Endothelial cell of umbilical vein (primary cell): ENCODE results near the gene FLRT2. TPM values are rescaled to one million over a fixed set of nuclear protein-coding genes. Genes with fewer than 3 reads are reported as not detected.

Experiments used
- BruUV-seq: library from RNA; stranded (reverse); fragments of 400-500 nt; replicated peaks from 2 replicates; lab custom pipeline; 2021; lab: Mats Ljungman, UMichigan
- CTCF ChIA-PET: fragments of 300-600, 350-600 bp; sonication (Branson Sonifier 250); formaldehyde crosslinking; loops from one replicate; lab custom pipeline; 2021; ENCODE audit warnings: antibody characterized with exemption, inconsistent platforms; lab: Charles Lee
- POLR2A ChIA-PET: fragments of 300-600, 350-600 bp; sonication (Branson Sonifier 250); formaldehyde crosslinking; loops from one replicate; lab custom pipeline; 2021; ENCODE audit warnings: antibody characterized with exemption, inconsistent platforms; lab: Charles Lee
- DNase-seq: peaks from one replicate; pipeline ENCODE4 v3.0.0-alpha.2; 2011; ENCODE audit warnings: low read depth, low spot score
- FAIRE-seq: peaks from 2 replicates; lab custom pipeline; 2011; peaks lifted over from hg19 to GRCh38; lab: Jason Lieb, UNC
- H2AFZ ChIP-seq: 2 replicates; pipeline ENCODE4 v1.6.0; 2012; ENCODE audit warnings: low read depth, low read length, control low read depth, inconsistent platforms
- H3K27ac ChIP-seq: 2 replicates; pipeline ENCODE4 v1.5.1; 2011; ENCODE audit warnings: low read depth, mild to moderate bottlenecking, control low read depth, low read length, moderate library complexity; ENCODE audit not compliant: insufficient read depth
- H3K27me3 ChIP-seq, 2 experiments: 2 replicates each; pipeline versions ENCODE4 v1.6.0 to v1.6.1; 2011; ENCODE audit warnings: low read length in 2 of 2, mixed read lengths in 1 of 2; ENCODE audit not compliant: control insufficient read depth in 2 of 2, insufficient read depth in 2 of 2
- H3K36me3 ChIP-seq, 2 experiments: 2 replicates in 1 of 2; 3 replicates in 1 of 2; pipeline ENCODE4 v1.5.1; 2011; ENCODE audit warnings: low read length in 2 of 2, mild to moderate bottlenecking in 1 of 2, moderate library complexity in 1 of 2; ENCODE audit not compliant: control insufficient read depth in 2 of 2, insufficient read depth in 2 of 2; ENCODE audit errors: extremely low read depth in 1 of 2
- H3K4me1 ChIP-seq: 3 replicates; pipeline ENCODE4 v1.5.1; 2011; ENCODE audit warnings: mild to moderate bottlenecking, low read length; ENCODE audit not compliant: control insufficient read depth, insufficient read depth; ENCODE audit errors: extremely low read depth
- H3K4me2 ChIP-seq: 2 replicates; pipeline ENCODE4 v1.6.1; 2011; ENCODE audit warnings: low read length, control low read depth, mixed read lengths; ENCODE audit not compliant: insufficient read depth
- H3K4me3 ChIP-seq, 3 experiments: fragments of 200-600 bp in 1 of 3; sonication (generic), shearing (Covaris generic) in 1 of 3; replicated peaks in 1 of 3; 2 replicates each; pipeline ENCODE4 v1.5.1; 2011 to 2016; ENCODE audit warnings: control low read depth in 3 of 3, low read length in 3 of 3, mild to moderate bottlenecking in 2 of 3, inconsistent platforms in 1 of 3, low read depth in 1 of 3, moderate library complexity in 1 of 3; ENCODE audit not compliant: insufficient read depth in 1 of 3
- H3K79me2 ChIP-seq: 2 replicates; pipeline ENCODE4 v1.6.0; 2012; ENCODE audit warnings: low read length, inconsistent platforms; ENCODE audit not compliant: control insufficient read depth, insufficient read depth
- H3K9ac ChIP-seq: replicated peaks from 2 replicates; pipeline ENCODE3; 2011; ENCODE audit warnings: low read length, control low read depth; ENCODE audit not compliant: insufficient read depth; ENCODE audit errors: extremely low read depth
- H3K9me1 ChIP-seq: replicated peaks from 3 replicates; pipeline ENCODE4 v1.6.0; 2011; ENCODE audit warnings: mild to moderate bottlenecking, low read length; ENCODE audit not compliant: control insufficient read depth, insufficient read depth; ENCODE audit errors: extremely low read depth
- H3K9me3 ChIP-seq: replicated peaks from 2 replicates; pipeline ENCODE4 v1.5.1; 2012; ENCODE audit warnings: low read length, inconsistent platforms; ENCODE audit not compliant: control insufficient read depth, insufficient read depth
- H4K20me1 ChIP-seq: replicated peaks from 2 replicates; pipeline ENCODE3; 2011; ENCODE audit warnings: mild to moderate bottlenecking, low read length; ENCODE audit not compliant: control insufficient read depth, insufficient read depth; ENCODE audit errors: extremely low read depth
- CTCF ChIP-seq, 2 donors: IDR thresholded peaks; 1 replicate in 1 of 2; 2 replicates in 1 of 2; pipeline ENCODE4 v1.5.1; 2011; ENCODE audit warnings: low read length in 2 of 2, mild to moderate bottlenecking in 2 of 2, moderate library complexity in 2 of 2, control low read depth in 1 of 2, inconsistent platforms in 1 of 2, low read depth in 1 of 2; ENCODE audit not compliant: insufficient read depth in 1 of 2; ENCODE audit errors: extremely low read depth in 1 of 2
- EZH2 ChIP-seq: IDR thresholded peaks from 2 replicates; pipeline ENCODE4 v1.6.1; 2012; ENCODE audit warnings: borderline replicate concordance, low read depth, mild to moderate bottlenecking, moderate library complexity, low read length, inconsistent platforms; ENCODE audit not compliant: severe bottlenecking
- FOS ChIP-seq: IDR thresholded peaks from 2 replicates; pipeline ENCODE4 v1.6.1; 2011; ENCODE audit warnings: mild to moderate bottlenecking, low read length, moderate library complexity, borderline replicate concordance; ENCODE audit not compliant: insufficient read depth
- GATA2 ChIP-seq: IDR thresholded peaks from 2 replicates; pipeline ENCODE4 v1.7.0; 2011; ENCODE audit warnings: low read depth, mild to moderate bottlenecking, moderate library complexity, mixed read lengths, low read length; ENCODE audit not compliant: insufficient read length, insufficient read depth
- JUN ChIP-seq: IDR thresholded peaks from 2 replicates; pipeline ENCODE4 v1.6.1; 2011; ENCODE audit warnings: borderline replicate concordance, low read depth; ENCODE audit not compliant: insufficient read length, insufficient read depth
- MAX ChIP-seq: IDR thresholded peaks from 2 replicates; pipeline ENCODE4 v1.6.1; 2011; ENCODE audit not compliant: insufficient read depth, insufficient read length
- MYC ChIP-seq: IDR thresholded peaks from one replicate; pipeline ENCODE4 v1.6.1; 2011; ENCODE audit warnings: mild to moderate bottlenecking, low read depth, low read length
- POLR2A ChIP-seq: IDR thresholded peaks from 2 replicates; pipeline ENCODE4 v1.6.1; 2012; ENCODE audit warnings: low read depth, mild to moderate bottlenecking, control low read depth, low read length
- POLR2AphosphoS5 ChIP-seq: IDR thresholded peaks from 2 replicates; pipeline ENCODE4 v1.6.1; 2012; ENCODE audit warnings: low read depth, mild to moderate bottlenecking, control low read depth, low read length, moderate library complexity; ENCODE audit not compliant: insufficient read depth
- dilution Hi-C: fragments of 300-500 bp; cut with MboI; formaldehyde crosslinking; loops from one replicate; pipeline ENCODE4 v1.15.0; 2019; ENCODE audit warnings: low sequenced_read_pairs; ENCODE audit not compliant: extremely low pct_ligation_motif_present
- intact Hi-C: fragments of 100-400 bp; cut with micrococcal nuclease; formaldehyde crosslinking; loops from one replicate; pipeline ENCODE4 v1.10.0; 2022
- polyA plus RNA-seq, 4 experiments: library from polyadenylated mRNA; depleted of rRNA in 3 of 4; stranded (reverse) in 3 of 4; unstranded in 1 of 4; fragments of >200 nt; gene quantifications; 2 replicates each; pipeline versions ENCODE4 v1.2.1 to v1.2.3, GENCODE V29; 2011 to 2012; ENCODE audit warnings: missing spikeins in 1 of 4
- total RNA-seq: library from RNA; stranded (reverse); gene quantifications from 2 replicates; pipeline ENCODE4 v1.2.3, GENCODE V29; 2021

FLRT2 gene
- total and polyA plus RNA-seq, 2 donors (not counting 3 experiments of a cell fraction or from before 2014, with no cell fraction given): 202 to 229 TPM

- no peaks in the 10 kb centered on the region for H3K36me3 ChIP-seq
- no peak for FAIRE-seq
- CTCF ChIA-PET: no interaction called here
Observed at GRCh38 chr14:85520581-85520980, 9.4 kb upstream of the FLRT2 start.

More at GRCh38 chr14:85520581-85520980, 9.4 kb upstream of the FLRT2 start:
- no peak overlapping the region for H3K27ac ChIP-seq
- POLR2A ChIA-PET: no interaction called here
- H3K4me1 ChIP-seq: peaks cover 21% of the 10 kb centered on the region
- no peaks in the 10 kb centered on the region for H3K9me3 ChIP-seq
- no peak for TF ChIP-seq POLR2AphosphoS5
- TF ChIP-seq FOS: no peak
- no peak for TF ChIP-seq POLR2A
- no peak for TF ChIP-seq JUN
- no peak for TF ChIP-seq EZH2
- no peak for TF ChIP-seq GATA2
- no peak for TF ChIP-seq MYC
- TF ChIP-seq CTCF (IDR thresholded peaks at IDR 0.05; ENCODE audit: extremely low read depth in 1 of 2, insufficient read depth in 1 of 2, low read depth in 1 of 2, low read length in 2 of 2): no peak
- TF ChIP-seq MAX: no peak
- intact Hi-C loops: no loop called here
- H3K4me3 ChIP-seq: no peak overlapping the region
- H3K9ac ChIP-seq: no peak overlapping the region
- BruUV-seq: no TSS peak
- no peak overlapping the region for H3K4me2 ChIP-seq
- dilution Hi-C loops: no loop called here
- no peak for DNase-seq
- H3K79me2 ChIP-seq: no peaks in the 10 kb centered on the region
- H3K9me1 ChIP-seq: no peaks in the 10 kb centered on the region
- no peaks in the 10 kb centered on the region for H3K27me3 ChIP-seq
- no peak overlapping the region for H2AFZ ChIP-seq
- H4K20me1 ChIP-seq: no peaks in the 10 kb centered on the region
